ENCODE results near the gene LEF1.

LEF1 gene

DNA sequence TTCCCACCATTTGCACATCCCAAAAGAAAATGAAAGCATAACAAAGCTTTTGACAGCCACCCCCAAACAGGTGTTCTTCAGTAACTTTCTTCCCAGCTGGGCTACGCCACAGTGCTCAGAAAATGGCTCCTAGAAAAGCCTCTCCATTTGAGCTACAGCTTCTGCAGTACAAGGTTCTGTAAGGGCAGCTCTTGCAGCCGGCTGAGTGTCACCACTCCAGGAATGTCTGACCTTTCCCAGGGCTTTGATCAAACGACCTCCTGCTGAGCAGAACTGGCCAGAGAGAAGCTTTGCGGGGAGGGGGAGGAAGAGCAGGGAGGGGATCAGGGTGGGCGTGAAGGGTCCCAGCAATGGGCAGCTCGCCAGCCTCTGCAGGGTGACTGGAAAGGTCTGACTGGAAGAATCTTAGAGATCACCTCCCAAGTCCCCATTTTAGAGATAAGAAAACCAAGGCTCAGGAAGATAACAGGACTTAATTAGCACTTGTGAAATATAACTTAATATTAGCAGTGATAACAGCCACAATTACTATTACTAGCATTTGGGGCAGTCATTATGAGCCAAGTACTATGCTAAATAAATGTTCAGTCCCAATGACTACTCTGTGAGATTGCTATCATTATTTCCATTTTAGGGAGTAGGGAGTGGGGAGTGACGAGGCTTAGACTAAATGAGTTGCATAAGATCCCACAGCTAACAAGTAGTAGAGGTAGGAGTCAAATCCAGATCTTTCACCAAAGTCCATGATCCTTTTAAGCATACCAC, 51.1 kb downstream of the LEF1 start:
- peak; percentile 24 for DNase-seq (ENCODE audit: extremely low spot score)
- ChIA-PET CTCF (no interaction called here), POLR2A (no interaction called here)
- no peak for TF ChIP-seq SUZ12 (IDR thresholded peaks at IDR 0.05)
- no peak for TF ChIP-seq LEF1 (IDR thresholded peaks at IDR 0.05; ENCODE audit: borderline replicate concordance)
- TF ChIP-seq ARNT (IDR thresholded peaks at IDR 0.05) = no peak

DNA sequence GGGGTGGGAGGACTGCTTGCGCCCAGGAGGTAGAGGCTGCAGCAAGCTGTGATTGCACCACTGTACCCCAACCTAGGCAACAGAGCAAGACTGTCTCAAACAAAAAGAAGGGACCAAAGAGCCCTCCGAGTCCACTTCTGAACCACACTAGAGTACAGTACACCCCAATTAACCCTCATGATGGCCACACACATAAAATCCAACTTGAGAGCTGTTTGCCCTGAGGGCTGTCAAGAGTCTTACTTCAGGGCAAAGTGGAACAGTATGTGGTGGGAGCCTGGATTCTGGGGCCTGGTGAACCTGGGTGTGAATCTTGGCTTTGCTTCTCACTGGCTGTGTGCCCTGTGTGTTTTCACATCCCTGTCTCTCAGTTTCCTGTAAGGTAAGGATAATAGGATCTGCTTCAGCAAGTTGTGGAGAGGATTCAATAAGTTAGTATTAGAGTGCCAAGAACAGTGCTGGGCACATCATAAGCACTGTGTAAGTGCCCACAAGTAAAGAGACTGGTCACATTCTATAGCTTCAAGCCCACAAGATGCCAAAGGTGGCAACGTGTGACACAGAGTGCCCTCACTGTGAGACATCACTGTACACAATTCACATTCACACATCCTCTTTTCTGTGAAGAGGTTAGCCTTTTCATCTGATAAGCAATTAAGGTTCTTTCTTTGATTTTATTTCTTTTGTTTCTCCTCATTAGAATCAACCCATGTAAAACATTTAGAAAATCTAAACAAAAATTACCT, 52.1 kb downstream of the LEF1 start:
- ChIA-PET CTCF (interaction anchor here (0.6 kb wide), 1 partner anchor 210 kb away, joined by 4 read pairs; no protein-coding TSS in a partner anchor), POLR2A (interaction anchor here (0.6 kb wide), 1 partner anchor 52 kb away, joined by 4 read pairs; the partner anchor contains the start of gene LEF1)
- no peak for DNase-seq (ENCODE audit: extremely low spot score)
- TF ChIP-seq FOXK2 (IDR thresholded peaks at IDR 0.05) = no peak
- TF ChIP-seq BHLHE40 (IDR thresholded peaks at IDR 0.05; ENCODE audit: borderline replicate concordance) = no peak
- no peak for TF ChIP-seq TARDBP (IDR thresholded peaks at IDR 0.05)
- no peak for TF ChIP-seq SP1 (IDR thresholded peaks at IDR 0.05)
- no peak for TF ChIP-seq ELF4 (IDR thresholded peaks at IDR 0.05)
- TF ChIP-seq, protein P1, sequence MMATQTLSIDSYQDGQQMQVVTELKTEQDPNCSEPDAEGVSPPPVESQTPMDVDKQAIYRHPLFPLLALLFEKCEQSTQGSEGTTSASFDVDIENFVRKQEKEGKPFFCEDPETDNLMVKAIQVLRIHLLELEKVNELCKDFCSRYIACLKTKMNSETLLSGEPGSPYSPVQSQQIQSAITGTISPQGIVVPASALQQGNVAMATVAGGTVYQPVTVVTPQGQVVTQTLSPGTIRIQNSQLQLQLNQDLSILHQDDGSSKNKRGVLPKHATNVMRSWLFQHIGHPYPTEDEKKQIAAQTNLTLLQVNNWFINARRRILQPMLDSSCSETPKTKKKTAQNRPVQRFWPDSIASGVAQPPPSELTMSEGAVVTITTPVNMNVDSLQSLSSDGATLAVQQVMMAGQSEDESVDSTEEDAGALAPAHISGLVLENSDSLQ (IDR thresholded peaks at IDR 0.05) = no peak
- TF ChIP-seq FOXM1 (IDR thresholded peaks at IDR 0.05; ENCODE audit: borderline replicate concordance) = no peak
- no peak for TF ChIP-seq NFRKB (IDR thresholded peaks at IDR 0.05)
- no peak for TF ChIP-seq HDGF (IDR thresholded peaks at IDR 0.05; ENCODE audit: borderline replicate concordance)
- TF ChIP-seq L3MBTL2 (conservative IDR thresholded peaks at IDR 0.05) = no peak
- no peak for TF ChIP-seq ZNF384 (IDR thresholded peaks at IDR 0.05)
- TF ChIP-seq CTBP1 (IDR thresholded peaks at IDR 0.05; ENCODE audit: borderline replicate concordance) = no peak
- no peak for TF ChIP-seq LEF1 (IDR thresholded peaks at IDR 0.05; ENCODE audit: borderline replicate concordance)
- no peak for TF ChIP-seq ARNT (IDR thresholded peaks at IDR 0.05)
- TF ChIP-seq SUZ12 (IDR thresholded peaks at IDR 0.05) = no peak
- TF ChIP-seq FOXA1 (IDR thresholded peaks at IDR 0.05) = no peak

DNA sequence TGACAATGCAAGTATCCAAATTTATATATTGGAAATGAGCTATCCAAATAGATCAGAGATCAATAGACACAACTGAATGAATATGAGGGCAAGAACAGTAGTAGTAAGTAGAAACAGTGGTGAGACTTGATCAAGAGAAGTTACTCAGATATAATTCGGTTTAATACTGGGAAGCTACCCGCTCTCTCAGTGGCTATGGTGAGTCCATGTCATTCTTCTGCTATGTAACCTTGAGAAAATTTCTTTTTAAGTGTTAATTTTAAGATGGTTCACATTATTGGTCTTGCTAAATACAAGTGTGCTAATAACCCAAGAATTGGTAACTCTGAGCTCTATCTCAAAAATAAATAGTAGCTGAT, 53.6 kb downstream of the LEF1 start:
- TF ChIP-seq FOXK2 (IDR thresholded peaks at IDR 0.05) (no peak), LEF1 (IDR thresholded peaks at IDR 0.05; ENCODE audit: borderline replicate concordance) (no peak), NFRKB (IDR thresholded peaks at IDR 0.05) (no peak), TARDBP (IDR thresholded peaks at IDR 0.05) (no peak), HDGF (IDR thresholded peaks at IDR 0.05; ENCODE audit: borderline replicate concordance) (no peak), FOXA1 (IDR thresholded peaks at IDR 0.05) (no peak), FOXM1 (IDR thresholded peaks at IDR 0.05; ENCODE audit: borderline replicate concordance) (no peak), ZNF384 (IDR thresholded peaks at IDR 0.05) (no peak), ELF4 (IDR thresholded peaks at IDR 0.05) (no peak), L3MBTL2 (conservative IDR thresholded peaks at IDR 0.05) (no peak), SUZ12 (IDR thresholded peaks at IDR 0.05) (no peak), ARNT (IDR thresholded peaks at IDR 0.05) (no peak), SP1 (IDR thresholded peaks at IDR 0.05) (no peak), BHLHE40 (IDR thresholded peaks at IDR 0.05; ENCODE audit: borderline replicate concordance) (no peak), CTBP1 (IDR thresholded peaks at IDR 0.05; ENCODE audit: borderline replicate concordance) (no peak)
- TF ChIP-seq, protein P1 (IDR thresholded peaks at IDR 0.05) = no peak
- ChIA-PET POLR2A (no interaction called here), CTCF (interaction anchor here (0.6 to 1.0 kb wide), 4 partner anchors 16 to 330 kb away, joined by 3 to 4 read pairs (median 3); partner anchors contain the start of gene LEF1)
- no peak for DNase-seq (ENCODE audit: extremely low spot score)

DNA sequence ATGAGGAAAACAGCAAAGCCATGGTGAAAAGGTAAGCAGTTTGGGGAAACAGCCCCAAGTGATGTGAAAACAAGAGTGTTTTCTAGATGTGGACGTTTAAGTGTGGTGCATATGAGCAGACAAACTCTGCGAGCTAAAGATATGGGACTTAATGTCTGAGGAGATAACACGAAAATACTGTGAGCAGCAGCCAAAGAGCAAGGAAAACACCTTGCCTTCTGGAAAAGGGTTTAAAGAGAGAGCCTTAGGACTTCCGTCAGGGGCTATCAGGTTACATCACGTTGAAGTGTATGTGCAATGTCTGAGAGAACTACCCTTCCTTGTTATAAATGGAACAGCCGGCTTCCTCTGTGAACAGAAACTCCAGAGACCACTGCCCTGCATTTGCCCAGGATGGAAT, 54.2 kb downstream of the LEF1 start:
- TF ChIP-seq BHLHE40 (IDR thresholded peaks at IDR 0.05; ENCODE audit: borderline replicate concordance) (no peak), FOXM1 (IDR thresholded peaks at IDR 0.05; ENCODE audit: borderline replicate concordance) (no peak), LEF1 (IDR thresholded peaks at IDR 0.05; ENCODE audit: borderline replicate concordance) (no peak), NFRKB (IDR thresholded peaks at IDR 0.05) (no peak), SUZ12 (IDR thresholded peaks at IDR 0.05) (no peak), SP1 (IDR thresholded peaks at IDR 0.05) (no peak), TARDBP (IDR thresholded peaks at IDR 0.05) (no peak), FOXA1 (IDR thresholded peaks at IDR 0.05) (no peak), FOXK2 (IDR thresholded peaks at IDR 0.05) (no peak), HDGF (IDR thresholded peaks at IDR 0.05; ENCODE audit: borderline replicate concordance) (no peak), CTBP1 (IDR thresholded peaks at IDR 0.05; ENCODE audit: borderline replicate concordance) (no peak), L3MBTL2 (conservative IDR thresholded peaks at IDR 0.05) (no peak), ZNF384 (IDR thresholded peaks at IDR 0.05) (no peak), ARNT (IDR thresholded peaks at IDR 0.05) (no peak), ELF4 (IDR thresholded peaks at IDR 0.05) (no peak)
- TF ChIP-seq, protein P1 (IDR thresholded peaks at IDR 0.05) = no peak
- ChIA-PET POLR2A (no interaction called here), CTCF (interaction anchor here (0.9 kb wide), 1 partner anchor 52 kb away, joined by 3 read pairs; no protein-coding TSS in a partner anchor)
- peak; percentile 39 for DNase-seq (ENCODE audit: extremely low spot score)

DNA sequence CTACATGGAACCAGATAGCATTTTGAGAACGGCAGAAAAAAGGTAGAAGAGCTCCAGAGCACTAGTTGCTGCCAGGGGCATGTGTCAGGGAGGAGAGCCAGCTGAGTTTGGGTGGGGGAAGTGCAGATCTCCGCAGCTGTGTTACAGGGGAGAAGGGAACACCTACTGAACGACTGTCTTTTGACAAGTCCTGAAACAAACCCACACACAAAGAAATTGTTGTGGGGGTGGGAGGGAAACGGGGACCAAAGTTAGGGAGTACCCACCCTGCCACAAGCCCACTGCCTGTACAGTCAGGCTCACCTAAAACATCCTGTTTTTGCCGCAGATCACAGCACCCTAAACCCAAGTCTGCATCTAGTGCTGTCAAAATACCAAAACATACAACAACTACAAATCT, 55.5 kb downstream of the LEF1 start:
- CTCF ChIA-PET = interaction anchor here (1.0 kb wide), 2 partner anchors 14 to 18 kb away, joined by 3 to 4 read pairs; no protein-coding TSS in a partner anchor
- POLR2A ChIA-PET = no interaction called here
- DNase-seq (ENCODE audit: extremely low spot score) = no peak
- TF ChIP-seq CTBP1 (IDR thresholded peaks at IDR 0.05; ENCODE audit: borderline replicate concordance) (no peak), SUZ12 (IDR thresholded peaks at IDR 0.05) (no peak), HDGF (IDR thresholded peaks at IDR 0.05; ENCODE audit: borderline replicate concordance) (no peak), SP1 (IDR thresholded peaks at IDR 0.05) (no peak), NFRKB (IDR thresholded peaks at IDR 0.05) (no peak), FOXM1 (IDR thresholded peaks at IDR 0.05; ENCODE audit: borderline replicate concordance) (no peak)
- TF ChIP-seq, protein P1 (IDR thresholded peaks at IDR 0.05) = no peak

Data from HEK293T (cell line).